Left cardiac atrium (tissue), 2 donors: Measurements from ENCODE around the gene SMC1B. TPM values are rescaled to one million over a fixed set of nuclear protein-coding genes. Genes with fewer than 3 reads are reported as not detected.

ENCODE experiments used
- total RNA-seq, 2 donors: library from RNA; stranded (reverse); fragmentation: NEBNext Ultra II Directional; extraction: Animal tissue kit (Norgen Biotek cat#: 25700); gene quantifications; one replicate each; pipeline ENCODE4 v1.2.1, GENCODE V29; 2021
- donor health status: DM: no; HTN: yes; CAD: no; lungs with severe emphysema.
- donor health status: DM: yes; HTN: yes; CAD: no.

SMC1B gene
- total RNA-seq, 2 donors from 2014 or later, result not detected

Other genes with a start within 250 kb of the SMC1B start
- gene NUP50, start 249.7 kb downstream of the SMC1B start, total RNA-seq, result 10 to 100 TPM; 21.9 to 25.0 TPM
- 10 to 100 TPM; 25.8 to 38.5 TPM for gene KIAA0930, start 172.7 kb downstream of the SMC1B start, total RNA-seq
- gene UPK3A, start 128.7 kb downstream of the SMC1B start, total RNA-seq, result under 1 TPM in 1 of 2 donors, not detected in 1; 0.29 TPM
- gene FAM118A, start 103.7 kb downstream of the SMC1B start, total RNA-seq, result 10 to 100 TPM; 20.9 to 23.5 TPM
- gene RIBC2, start 94 bp upstream of the SMC1B start, total RNA-seq, result under 1 TPM; 0.39 to 0.47 TPM
- gene FBLN1, start 89.3 kb upstream of the SMC1B start, total RNA-seq, result 100 to 1,000 TPM; 251 to 348 TPM